HepG2 (cell line): ENCODE measurements around the gene FOXK2. TPM values are rescaled to one million over a fixed set of nuclear protein-coding genes. Genes with fewer than 3 reads are reported as not detected.

Source experiments
- ARID5B ChIP-seq: IDR thresholded peaks from 2 replicates; pipeline ENCODE4 v1.4.0; 2020; ENCODE audit warnings: mild to moderate bottlenecking, missing genetic modification reagents
- SNAPC4 ChIP-seq: sonication (generic); formaldehyde crosslinking; IDR thresholded peaks from 2 replicates; pipeline ENCODE4 v1.4.0; 2020; ENCODE audit warnings: mild to moderate bottlenecking, missing genetic modification reagents
- SP2 ChIP-seq: sonication (generic); formaldehyde crosslinking; IDR thresholded peaks from 2 replicates; pipeline ENCODE4 v1.5.1; 2020; ENCODE audit warnings: mild to moderate bottlenecking, missing genetic modification reagents
- USF2 ChIP-seq, 2 experiments: sonication (generic) in 1 of 2; formaldehyde crosslinking in 1 of 2; IDR thresholded peaks; 2 replicates each; pipeline versions ENCODE4 v1.5.1 to v1.6.1; 2011 to 2020; ENCODE audit warnings: borderline replicate concordance in 1 of 2, low read depth in 1 of 2, low read length in 1 of 2, mild to moderate bottlenecking in 1 of 2, missing genetic modification reagents in 1 of 2, moderate library complexity in 1 of 2
- ZBTB43 ChIP-seq: sonication (generic); formaldehyde crosslinking; conservative IDR thresholded peaks from 2 replicates; pipeline ENCODE4 v1.4.0; 2020; ENCODE audit warnings: missing genetic modification reagents
- ZMYM3 ChIP-seq: sonication (generic); formaldehyde crosslinking; IDR thresholded peaks from 2 replicates; pipeline ENCODE4 v1.5.1; 2020; ENCODE audit warnings: mild to moderate bottlenecking, missing genetic modification reagents
- ZNF281 ChIP-seq: sonication (generic); formaldehyde crosslinking; IDR thresholded peaks from 2 replicates; pipeline ENCODE4 v1.4.0; 2020; ENCODE audit warnings: missing genetic modification reagents, borderline replicate concordance
- ZNF616 ChIP-seq: sonication (generic); formaldehyde crosslinking; IDR thresholded peaks from 2 replicates; pipeline ENCODE4 v1.5.0; 2020; ENCODE audit warnings: low read depth, mild to moderate bottlenecking, missing genetic modification reagents
- ZNF790 ChIP-seq: sonication (generic); formaldehyde crosslinking; IDR thresholded peaks from 2 replicates; pipeline ENCODE4 v1.8.0; 2022; ENCODE audit warnings: missing genetic modification reagents, mild to moderate bottlenecking, borderline replicate concordance
- ZNF792 ChIP-seq: IDR thresholded peaks from 2 replicates; pipeline ENCODE4 v1.6.1; 2016
- ZNF883 ChIP-seq: sonication (generic); formaldehyde crosslinking; IDR thresholded peaks from 2 replicates; pipeline ENCODE4 v1.5.1; 2020; ENCODE audit warnings: mild to moderate bottlenecking, missing genetic modification reagents; ENCODE audit errors: not compliant biosample characterization
- polyA plus RNA-seq, 8 experiments: library from polyadenylated mRNA; depleted of rRNA in 3 of 8; stranded (reverse) in 7 of 8; unstranded in 1 of 8; fragments of >200 nt; fragmentation: Illumina TruSeq in 4 of 8; extraction: Trizol in 4 of 8; gene quantifications; 2 replicates each; pipeline versions ENCODE4 v1.2.1 to v1.2.3, GENCODE V29; 2011 to 2016; ENCODE audit warnings: low read depth in 4 of 8, missing spikeins in 1 of 8, mixed read lengths in 1 of 8; ENCODE audit not compliant: insufficient read depth in 1 of 8
- total RNA-seq, 5 experiments: library from RNA; depleted of rRNA; stranded (reverse); fragments of >200 nt; fragmentation: Illumina TruSeq; extraction: Trizol; gene quantifications; 2 replicates each; pipeline ENCODE4 v1.2.3, GENCODE V29; 2016; ENCODE audit warnings: low read depth in 1 of 5

FOXK2 gene
- total and polyA plus RNA-seq, 2 of the 13 experiments (the other 11 are each of a cell fraction or from before 2014, with no cell fraction given): 67.1 to 67.2 TPM

- TF ChIP-seq ZBTB43 (CRISPR knock-in tag): peak; percentile 75
- TF ChIP-seq ZNF281 (CRISPR knock-in tag): peak; percentile 48; the same call in 1 of the 2 replicates
- TF ChIP-seq ZNF616 (CRISPR knock-in tag): peak; percentile 88; the same call in 1 of the 2 replicates
- no peak for TF ChIP-seq SNAPC4
- TF ChIP-seq ZNF883: peak; percentile 39
- TF ChIP-seq ZMYM3 (CRISPR knock-in tag): no peak
- no peak for TF ChIP-seq ZNF792 (CRISPR knock-in tag)
- no peak for TF ChIP-seq USF2 (IDR thresholded peaks at IDR 0.05; ENCODE audit: low read depth, low read length)
- TF ChIP-seq USF2 (CRISPR knock-in tag; IDR thresholded peaks at IDR 0.05; ENCODE audit: borderline replicate concordance): no peak; the same call in 1 of the 2 replicates
- peak; percentile 56; the same call in 1 of the 2 replicates for TF ChIP-seq ARID5B
- peak; percentile 67 for TF ChIP-seq SP2
- 0 out of 2 replicates have a peak, but pooled peaks have one; percentile 91 for TF ChIP-seq ZNF790
Measured at GRCh38 chr17:82648165-82648668, 128.7 kb downstream of the FOXK2 start, which contains the start of gene WDR45B (continued).
